Neuronal stem cell (in vitro differentiated cells): ENCODE results near the gene R3HCC1L.

Experiments used
- DNase-seq: peaks from one replicate; pipeline ENCODE4 v3.0.0-alpha.2; 2013; ENCODE audit warnings: low spot score
- H2AFZ ChIP-seq: one replicate; pipeline ENCODE4 v1.6.1; 2013; ENCODE audit warnings: mild to moderate bottlenecking, low read length, inconsistent platforms
- H2AK5ac ChIP-seq: 2 replicates; pipeline ENCODE4 v1.6.1; 2013; ENCODE audit warnings: low read depth, mild to moderate bottlenecking, inconsistent platforms, low read length, moderate library complexity, mixed read lengths
- H2BK120ac ChIP-seq: 2 replicates; pipeline ENCODE4 v1.6.1; 2013; ENCODE audit warnings: low read depth, mild to moderate bottlenecking, inconsistent platforms, low read length, moderate library complexity, mixed read lengths
- H2BK12ac ChIP-seq: one replicate; pipeline ENCODE4 v1.6.1; 2013; ENCODE audit warnings: low read length, inconsistent platforms
- H2BK15ac ChIP-seq: 2 replicates; pipeline ENCODE4 v1.6.1; 2013; ENCODE audit warnings: mild to moderate bottlenecking, low read length, inconsistent platforms, mixed read lengths
- H2BK5ac ChIP-seq: one replicate; pipeline ENCODE4 v1.6.1; 2013; ENCODE audit warnings: inconsistent platforms, mild to moderate bottlenecking, low read length, moderate library complexity
- H3K14ac ChIP-seq: one replicate; pipeline ENCODE4 v1.6.1; 2013; ENCODE audit warnings: low read length, inconsistent platforms
- H3K18ac ChIP-seq: 2 replicates; pipeline ENCODE4 v1.6.1; 2013; ENCODE audit warnings: low read length, inconsistent platforms
- H3K23ac ChIP-seq: 2 replicates; pipeline ENCODE4 v1.6.1; 2013; ENCODE audit warnings: low read depth, mild to moderate bottlenecking, mixed read lengths, low read length, inconsistent platforms; ENCODE audit not compliant: poor library complexity
- H3K27ac ChIP-seq: replicated peaks from 3 replicates; pipeline ENCODE4 v1.5.1; 2013; ENCODE audit warnings: low read length, inconsistent platforms
- H3K27me3 ChIP-seq, 3 experiments: 2 replicates each; pipeline ENCODE4 v1.6.1; 2013; ENCODE audit warnings: low read length in 3 of 3, mild to moderate bottlenecking in 2 of 3, inconsistent platforms in 1 of 3, low read depth in 1 of 3, mixed read lengths in 1 of 3, moderate library complexity in 1 of 3; ENCODE audit not compliant: control insufficient read depth in 3 of 3, insufficient read depth in 3 of 3
- H3K36me3 ChIP-seq, 2 donors: replicated peaks in 1 of 2; 2 replicates each; pipeline ENCODE4 v1.6.1; 2013; ENCODE audit warnings: low read length in 2 of 2; ENCODE audit not compliant: control insufficient read depth in 2 of 2, insufficient read depth in 2 of 2
- H3K4ac ChIP-seq: 2 replicates; pipeline ENCODE4 v1.6.1; 2013; ENCODE audit warnings: inconsistent platforms, mild to moderate bottlenecking, low read length, moderate library complexity
- H3K4me1 ChIP-seq, 2 donors: 1 replicate in 1 of 2; 2 replicates in 1 of 2; pipeline ENCODE4 v1.6.1; 2013; ENCODE audit warnings: low read length in 2 of 2, low read depth in 1 of 2; ENCODE audit not compliant: control insufficient read depth in 2 of 2, insufficient read depth in 1 of 2
- H3K4me2 ChIP-seq: one replicate; pipeline ENCODE4 v1.6.1; 2013; ENCODE audit warnings: mild to moderate bottlenecking, low read length, inconsistent platforms; ENCODE audit not compliant: insufficient read depth, poor library complexity, severe bottlenecking
- H3K4me3 ChIP-seq, 2 donors: 2 replicates each; pipeline ENCODE4 v1.5.1; 2013; ENCODE audit warnings: low read length in 2 of 2, mild to moderate bottlenecking in 2 of 2, inconsistent platforms in 1 of 2, moderate library complexity in 1 of 2
- H3K79me1 ChIP-seq: one replicate; pipeline ENCODE4 v1.6.1; 2013; ENCODE audit warnings: low read depth, mild to moderate bottlenecking, inconsistent platforms, low read length, moderate library complexity
- H3K9ac ChIP-seq: one replicate; pipeline ENCODE4 v1.6.1; 2013; ENCODE audit warnings: mild to moderate bottlenecking, low read depth, low read length, inconsistent platforms; ENCODE audit not compliant: poor library complexity
- H3K9me3 ChIP-seq, 2 donors: replicated peaks in 1 of 2; 2 replicates each; pipeline versions ENCODE3 to v1.6.1; 2013; ENCODE audit warnings: low read length in 2 of 2, mild to moderate bottlenecking in 2 of 2, inconsistent platforms in 1 of 2, low read depth in 1 of 2, mixed read lengths in 1 of 2, moderate library complexity in 1 of 2; ENCODE audit not compliant: control insufficient read depth in 2 of 2, insufficient read depth in 1 of 2
- H4K8ac ChIP-seq: one replicate; pipeline ENCODE4 v1.6.1; 2013; ENCODE audit warnings: low read depth, mild to moderate bottlenecking, inconsistent platforms, low read length, moderate library complexity
- H4K91ac ChIP-seq: one replicate; pipeline ENCODE4 v1.6.1; 2013; ENCODE audit warnings: low read length, low read depth, mild to moderate bottlenecking, inconsistent platforms; ENCODE audit not compliant: poor library complexity
- WGBS, 2 donors: extraction: QIAGEN DNeasy Blood & Tissue Kit; methylation state at CpG; one replicate each; pipeline ENCODE4 v1.1.7; 2013; ENCODE audit warnings: missing lambda C conversion rate in 2 of 2, mixed read lengths in 1 of 2; ENCODE audit not compliant: insufficient read length in 2 of 2, insufficient replicate concordance in 1 of 2; ENCODE audit errors: extremely low coverage in 2 of 2; 5-methylcytosine and 5-hydroxymethylcytosine counted together

R3HCC1L gene

DNA sequence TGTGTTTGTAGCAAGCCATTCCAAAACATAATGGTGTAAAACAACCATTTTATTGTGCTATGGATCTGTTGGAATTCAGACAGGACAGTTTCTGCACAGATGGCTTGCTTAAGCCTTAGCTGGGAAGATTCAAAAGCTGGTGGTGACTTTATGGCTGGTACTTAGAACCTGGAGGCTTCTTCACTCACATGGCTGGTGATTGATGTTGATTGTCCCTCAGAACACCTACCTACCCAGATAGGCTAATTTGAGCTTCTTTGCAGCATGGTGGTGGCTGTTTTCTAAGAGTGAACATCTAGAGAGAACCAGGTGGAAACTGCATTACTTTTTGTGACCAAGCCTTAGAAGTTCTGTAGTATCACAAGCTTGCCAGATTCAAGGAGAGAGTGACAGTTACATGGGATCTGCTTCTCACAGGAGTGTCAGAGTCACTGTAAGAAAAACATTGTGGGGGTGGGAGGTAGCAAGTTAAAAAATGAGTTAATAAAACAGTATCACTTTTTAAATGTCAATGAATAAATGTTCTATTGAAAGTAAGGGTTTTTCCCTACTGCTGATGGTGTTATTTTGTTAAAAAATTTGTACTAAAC lies 7.1 kb downstream of the R3HCC1L start:
- Histone ChIP-seq H2BK120ac (no peak overlapping the region), H3K4ac (no peak overlapping the region), H3K4me1 (no peaks in the 10 kb centered on the region)

GRCh38 chr10:98144985-98145384 lies 10.5 kb downstream of the R3HCC1L start:
- no peak overlapping the region for H2BK15ac ChIP-seq
- no peak overlapping the region for H3K4me3 ChIP-seq
- no peak overlapping the region for H3K14ac ChIP-seq
- H2BK120ac ChIP-seq: no peak overlapping the region
- H3K27ac ChIP-seq: no peak overlapping the region
- no peak overlapping the region for H4K91ac ChIP-seq
- H2AK5ac ChIP-seq: no peak overlapping the region
- H4K8ac ChIP-seq: no peak overlapping the region
- no CpG with 5 or more reads among the region's 2 CpGs for WGBS, 2 donors
- H3K4me2 ChIP-seq: no peak overlapping the region
- no peak overlapping the region for H2AFZ ChIP-seq
- no peak overlapping the region for H3K9ac ChIP-seq
- DNase-seq: no peak
- no peaks in the 10 kb centered on the region for H3K36me3 ChIP-seq
- H3K18ac ChIP-seq: no peak overlapping the region
- no peaks in the 10 kb centered on the region for H3K27me3 ChIP-seq
- H3K23ac ChIP-seq: no peak overlapping the region
- no peak overlapping the region for H2BK12ac ChIP-seq
- H2BK5ac ChIP-seq: no peak overlapping the region
- no peaks in the 10 kb centered on the region for H3K79me1 ChIP-seq
- H3K9me3 ChIP-seq: peaks cover 1 to 22% of the 10 kb centered on the region in 2 donors
- H3K4me1 ChIP-seq: no peaks in the 10 kb centered on the region
- H3K4ac ChIP-seq: no peak overlapping the region

More for the DNA sequence above, 7.1 kb downstream of the R3HCC1L start:
- Histone ChIP-seq H2BK15ac (no peak overlapping the region), H4K8ac (no peak overlapping the region), H3K4me2 (no peak overlapping the region), H3K9me3 (no peaks in the 10 kb centered on the region), H2BK12ac (no peak overlapping the region), H4K91ac (no peak overlapping the region), H2AK5ac (no peak overlapping the region), H3K14ac (no peak overlapping the region), H3K27me3 (no peaks in the 10 kb centered on the region), H3K27ac (no peak overlapping the region), H2BK5ac (no peak overlapping the region), H3K18ac (no peak overlapping the region), H2AFZ (no peak overlapping the region), H3K4me3 (no peak overlapping the region), H3K36me3 (no peaks in the 10 kb centered on the region), H3K23ac (no peak overlapping the region), H3K79me1 (no peaks in the 10 kb centered on the region), H3K9ac (no peak overlapping the region)
- no peak for DNase-seq

DNA sequence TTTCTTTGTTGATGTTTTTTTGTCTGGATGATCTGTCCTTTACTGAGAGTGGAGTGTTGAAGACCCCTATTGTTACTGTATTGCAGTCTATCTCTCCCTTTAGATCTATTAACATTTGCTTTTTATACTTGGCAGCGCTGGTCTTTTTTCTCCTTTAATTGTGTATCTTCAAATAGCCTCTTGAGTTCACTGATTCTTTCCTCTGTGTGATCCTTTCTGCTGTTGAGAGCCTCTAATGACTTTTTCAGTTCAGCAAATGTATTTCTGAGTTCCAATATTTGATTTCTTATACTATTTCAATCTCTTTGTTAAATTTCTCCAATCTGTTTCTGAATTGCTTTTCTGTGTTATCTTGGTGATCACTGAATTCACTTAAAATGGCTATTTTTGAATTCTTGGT lies 15.4 kb downstream of the R3HCC1L start:
- Histone ChIP-seq H3K36me3 (peaks cover 0 to 11% of the 10 kb centered on the region in 2 donors), H3K4me2 (no peak overlapping the region), H3K23ac (no peak overlapping the region), H3K4me3 (no peak overlapping the region), H2AK5ac (no peak overlapping the region), H2BK120ac (no peak overlapping the region), H3K4me1 (peaks cover 2 to 3% of the 10 kb centered on the region in 2 donors), H3K14ac (no peak overlapping the region), H3K9me3 (peaks cover 8 to 39% of the 10 kb centered on the region in 2 donors), H3K27ac (no peak overlapping the region), H3K4ac (no peak overlapping the region), H2BK5ac (no peak overlapping the region), H3K18ac (no peak overlapping the region), H3K9ac (no peak overlapping the region), H3K27me3 (no peaks in the 10 kb centered on the region), H2BK12ac (no peak overlapping the region), H3K79me1 (peaks cover 1% of the 10 kb centered on the region), H4K8ac (no peak overlapping the region), H4K91ac (no peak overlapping the region), H2BK15ac (no peak overlapping the region), H2AFZ (no peak overlapping the region)
- no peak for DNase-seq
- no CpG with 5 or more reads among the region's 1 CpG for WGBS, 2 donors

GRCh38 chr10:98150544-98150943 lies 16.1 kb downstream of the R3HCC1L start:
- Histone ChIP-seq H3K4me1 (peaks cover 2 to 3% of the 10 kb centered on the region in 2 donors), H3K18ac (no peak overlapping the region), H3K27ac (no peak overlapping the region), H2BK12ac (no peak overlapping the region), H2BK120ac (no peak overlapping the region), H2BK15ac (no peak overlapping the region), H3K9ac (no peak overlapping the region), H3K4me2 (no peak overlapping the region), H3K79me1 (peaks cover 1% of the 10 kb centered on the region), H2BK5ac (no peak overlapping the region), H4K8ac (no peak overlapping the region), H3K4me3 (no peak overlapping the region), H4K91ac (no peak overlapping the region), H3K14ac (no peak overlapping the region), H3K9me3 (peaks cover 8 to 39% of the 10 kb centered on the region in 2 donors), H3K27me3 (no peaks in the 10 kb centered on the region), H2AFZ (no peak overlapping the region), H2AK5ac (no peak overlapping the region), H3K36me3 (peaks cover 0 to 11% of the 10 kb centered on the region in 2 donors), H3K23ac (no peak overlapping the region), H3K4ac (no peak overlapping the region)
- WGBS, 2 donors: no CpG with 5 or more reads among the region's 5 CpGs
- no peak for DNase-seq
